Activated T-helper 9 cell treated with anti-CD3 and anti-CD28 coated beads, Interleukin-2, amount 50 U/mL, for 16 hours (primary cell): Measurements from ENCODE around the gene KRT34.
"Not testable (repeated sequence)": the region's sequence is repeated elsewhere in the genome, so short reads cannot be mapped to it uniquely, and the experiment has no call there.

Experiments
- DNase-seq: peaks from one replicate; pipeline ENCODE4 v3.0.0-alpha.2; 2020; ENCODE audit warnings: low read depth

The KRT34 gene

DNA sequence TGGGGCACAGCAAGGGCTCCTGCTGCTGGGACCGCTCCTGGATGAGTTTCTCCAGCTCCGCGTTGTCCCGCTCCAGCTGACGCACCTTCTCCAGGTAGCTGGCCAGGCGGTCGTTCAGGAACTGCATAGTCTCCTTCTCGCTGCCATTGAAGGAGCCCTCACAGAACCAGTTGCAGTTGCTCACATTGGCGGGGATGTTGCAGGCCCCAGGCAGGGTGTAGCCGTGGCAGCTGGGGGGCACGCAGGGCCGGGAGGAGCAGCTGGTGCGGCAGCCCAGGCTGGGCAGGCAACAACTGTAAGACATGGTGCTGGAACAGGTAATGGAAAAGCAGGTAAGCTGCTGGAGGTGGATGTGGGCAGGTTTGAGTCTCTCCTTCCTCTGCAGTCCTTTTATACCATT is at the start of gene KRT34:
KRT34 (minus strand) TSS at position 364 of the 400 bp plus-strand sequence; CDS start at position 304, 60 bp downstream.
- not testable (repeated sequence) for DNase-seq

DNA sequence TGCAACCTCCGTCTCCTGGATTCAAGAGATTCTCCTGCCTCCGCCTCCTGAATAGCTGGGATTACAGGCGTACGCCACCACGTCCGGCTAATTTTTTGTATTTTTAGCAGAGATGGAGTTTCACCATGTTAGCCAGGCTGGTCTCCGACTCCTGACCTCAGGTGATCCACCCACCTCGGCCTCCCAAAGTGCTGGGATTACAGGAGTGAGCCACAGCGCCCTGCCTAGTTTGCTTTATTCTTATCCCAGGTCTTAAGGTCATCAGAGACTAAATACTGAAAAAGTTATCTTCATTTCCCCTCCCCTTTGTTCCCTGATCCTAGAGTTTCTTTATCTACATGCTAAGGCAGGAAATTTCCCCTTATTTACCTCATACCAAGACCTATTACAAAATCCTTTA is 48.3 kb upstream of the KRT34 start:
- not testable (repeated sequence) for DNase-seq

DNA sequence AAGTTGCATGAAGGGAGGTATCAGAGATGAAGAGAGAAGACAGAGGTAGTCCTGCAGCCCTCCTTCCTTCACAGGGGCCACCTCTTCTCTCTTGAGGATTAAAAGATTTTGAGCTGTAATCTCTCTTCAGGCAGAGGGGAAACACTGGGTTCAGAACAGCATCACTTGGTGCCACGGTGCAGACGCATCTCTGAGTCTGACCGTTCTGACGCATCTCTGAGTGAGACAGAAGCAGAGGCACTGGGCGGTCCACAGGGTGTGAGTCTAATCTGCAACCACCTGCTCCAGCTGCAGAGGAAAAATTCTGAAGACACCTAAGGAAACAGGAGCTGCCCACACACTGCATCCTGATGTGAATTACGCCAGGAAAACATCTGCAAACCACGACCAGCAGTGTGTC is 47.6 kb upstream of the KRT34 start:
- no peak for DNase-seq

DNA sequence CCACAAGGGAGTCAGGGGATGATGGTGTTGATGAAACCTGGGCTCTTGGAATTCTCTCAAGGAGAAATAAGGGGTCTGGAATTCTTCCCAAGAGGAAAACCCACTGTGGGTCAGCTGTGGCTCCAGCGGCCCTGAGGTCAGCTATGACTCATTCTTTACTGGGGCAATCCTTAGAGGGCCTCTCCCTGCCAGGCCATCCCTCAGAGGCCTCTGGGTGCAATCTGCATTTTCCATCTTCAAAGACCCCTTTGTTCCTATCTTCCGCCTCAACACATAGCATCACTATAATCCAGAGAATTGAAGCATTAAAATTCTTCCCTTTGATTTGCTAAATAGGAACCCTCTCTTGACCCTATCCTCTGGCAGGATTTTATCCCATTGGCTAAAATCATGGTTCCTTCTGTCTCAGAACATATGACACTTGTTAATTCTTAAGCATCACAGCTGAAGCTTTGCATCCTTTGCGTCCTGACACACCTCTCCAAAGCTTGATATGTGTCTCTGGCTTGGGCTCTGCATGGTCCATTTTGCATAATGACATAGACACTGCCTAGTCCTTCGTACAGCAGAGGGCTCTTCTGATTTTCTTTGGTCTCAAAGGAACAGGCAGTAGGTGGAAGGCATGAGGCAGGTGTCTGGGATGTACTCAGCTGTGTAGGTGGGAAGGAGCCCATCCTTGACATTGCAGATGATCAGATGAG is 46.6 kb upstream of the KRT34 start:
- no peak for DNase-seq

GRCh38 chr17:41424111-41424635 is 42.1 kb upstream of the KRT34 start, which contains the start of gene KRT37:
Gene KRT37, minus strand, starts transcription at chr17:41424585. Its CDS starts 62 bp downstream, at chr17:41424523.
- DNase-seq = no peak

GRCh38 chr17:41422586-41422985 is 40.5 kb upstream of the KRT34 start:
- DNase-seq = not testable (repeated sequence)

- DNase-seq = no peak
Measured at GRCh38 chr17:41421617-41422016, 39.5 kb upstream of the KRT34 start.

- no peak for DNase-seq
Measured at GRCh38 chr17:41421116-41421515, 39.0 kb upstream of the KRT34 start.

DNA sequence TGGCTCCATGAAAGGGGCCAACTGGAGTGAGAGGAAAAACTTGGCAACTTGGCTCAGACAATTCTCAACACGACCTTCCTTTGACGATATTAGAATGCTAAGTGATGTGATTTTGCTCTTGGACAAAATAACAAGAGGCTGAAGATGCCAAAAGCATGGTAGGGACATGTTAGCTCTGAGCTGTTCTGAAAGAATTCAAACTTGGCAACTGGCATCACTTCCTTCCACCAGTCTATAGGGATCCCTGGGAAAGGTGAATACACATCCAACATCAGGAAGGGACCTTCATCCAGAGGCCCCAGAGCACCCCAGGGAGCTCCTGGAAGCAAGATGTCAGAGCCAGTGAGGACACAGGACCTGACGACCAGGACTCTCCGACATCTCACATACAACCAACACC is 38.0 kb upstream of the KRT34 start:
- no peak for DNase-seq

GRCh38 chr17:41419716-41420115 is 37.6 kb upstream of the KRT34 start:
- no peak for DNase-seq

DNA sequence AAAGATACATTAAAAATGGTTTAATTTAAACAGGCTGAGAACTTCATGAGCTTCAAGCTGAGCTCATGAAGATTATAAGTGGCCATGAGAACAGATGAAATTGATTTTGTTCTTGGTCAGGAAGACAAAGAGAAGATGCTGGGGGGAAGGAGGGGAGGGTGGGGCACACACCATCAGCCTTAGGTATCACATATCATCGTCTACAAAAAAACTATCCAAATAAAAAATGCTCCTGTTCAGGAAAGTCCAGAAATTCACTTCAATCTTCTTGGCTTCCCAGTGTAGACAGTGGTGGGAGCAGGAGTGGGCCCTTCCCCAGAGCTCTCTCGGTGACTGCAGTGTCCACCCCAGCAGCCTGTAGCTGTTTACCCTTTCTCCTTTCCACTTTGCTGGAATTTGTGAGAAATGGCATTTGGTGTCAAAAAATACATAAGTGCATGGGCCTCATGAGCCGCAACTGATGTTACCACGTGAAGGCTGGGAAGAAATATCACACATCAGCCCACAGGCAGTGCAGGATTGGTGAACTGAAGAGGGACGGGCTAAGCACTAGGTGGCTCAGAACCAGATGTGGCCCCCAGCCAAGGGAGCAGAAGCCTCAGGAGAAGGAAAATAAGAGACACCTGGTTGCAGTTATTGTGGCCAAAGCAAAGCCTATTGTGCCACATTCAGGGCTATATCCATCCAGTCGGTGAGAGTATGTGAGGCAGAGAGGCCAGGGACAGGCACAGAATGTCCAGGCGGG is 36.2 kb upstream of the KRT34 start:
- no peak for DNase-seq

- no peak for DNase-seq
Measured at GRCh38 chr17:41417576-41418015, 35.5 kb upstream of the KRT34 start.

- no peak for DNase-seq
Measured at GRCh38 chr17:41417127-41417526, 35.0 kb upstream of the KRT34 start.

- no peak for DNase-seq
Measured at GRCh38 chr17:41416479-41416878, 34.4 kb upstream of the KRT34 start.

GRCh38 chr17:41415833-41416335 is 33.8 kb upstream of the KRT34 start:
- DNase-seq = no peak

- DNase-seq = no peak
Measured at GRCh38 chr17:41415411-41415810, 33.3 kb upstream of the KRT34 start.

DNA sequence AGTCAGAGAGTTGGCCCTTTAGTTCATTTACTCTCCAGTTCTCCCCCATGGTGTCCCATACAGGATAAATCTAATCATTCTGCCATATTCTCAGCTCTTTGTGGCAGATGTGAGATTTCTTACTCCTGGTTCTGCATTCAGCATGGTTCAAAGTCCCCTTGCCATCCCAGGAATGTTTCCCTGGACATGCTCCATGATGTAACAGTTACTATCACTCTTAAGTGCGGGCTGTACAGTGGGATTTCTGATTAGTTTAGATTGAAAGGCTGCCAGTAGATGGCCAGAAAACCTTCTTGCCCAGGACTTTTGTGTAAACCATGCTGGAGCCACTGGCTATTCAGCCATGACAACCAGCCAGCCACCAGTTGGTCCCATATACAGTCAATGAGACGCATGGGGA is 31.9 kb upstream of the KRT34 start:
- no peak for DNase-seq

DNA sequence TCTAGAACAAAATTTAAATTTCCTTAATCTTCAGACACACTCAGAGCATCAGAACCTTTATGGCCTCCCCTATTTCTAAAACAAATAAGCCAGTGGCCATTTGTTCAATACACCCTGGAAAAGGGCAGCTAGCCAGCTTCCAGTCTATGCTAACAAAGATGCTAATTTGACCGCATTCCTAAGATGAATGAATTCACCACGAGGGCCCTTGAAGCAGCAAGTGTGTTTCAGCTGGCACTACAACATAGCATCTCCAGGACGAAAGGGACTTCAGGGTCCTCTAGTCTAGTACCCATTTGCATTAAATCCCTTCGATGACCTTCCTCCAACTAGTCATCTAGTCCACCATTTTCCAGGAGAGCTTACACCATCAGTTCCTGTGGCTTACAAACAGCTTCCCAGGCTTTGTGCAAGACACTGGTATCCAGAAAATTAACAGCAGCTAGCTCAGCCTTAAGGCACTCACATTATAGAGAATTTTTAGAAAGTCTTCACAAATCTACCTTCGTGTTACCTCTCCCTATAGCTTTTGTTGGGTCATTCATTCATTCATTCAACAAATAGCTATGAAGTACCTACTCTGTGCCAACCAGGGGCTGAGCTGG is 31.3 kb upstream of the KRT34 start:
- DNase-seq = no peak

DNA sequence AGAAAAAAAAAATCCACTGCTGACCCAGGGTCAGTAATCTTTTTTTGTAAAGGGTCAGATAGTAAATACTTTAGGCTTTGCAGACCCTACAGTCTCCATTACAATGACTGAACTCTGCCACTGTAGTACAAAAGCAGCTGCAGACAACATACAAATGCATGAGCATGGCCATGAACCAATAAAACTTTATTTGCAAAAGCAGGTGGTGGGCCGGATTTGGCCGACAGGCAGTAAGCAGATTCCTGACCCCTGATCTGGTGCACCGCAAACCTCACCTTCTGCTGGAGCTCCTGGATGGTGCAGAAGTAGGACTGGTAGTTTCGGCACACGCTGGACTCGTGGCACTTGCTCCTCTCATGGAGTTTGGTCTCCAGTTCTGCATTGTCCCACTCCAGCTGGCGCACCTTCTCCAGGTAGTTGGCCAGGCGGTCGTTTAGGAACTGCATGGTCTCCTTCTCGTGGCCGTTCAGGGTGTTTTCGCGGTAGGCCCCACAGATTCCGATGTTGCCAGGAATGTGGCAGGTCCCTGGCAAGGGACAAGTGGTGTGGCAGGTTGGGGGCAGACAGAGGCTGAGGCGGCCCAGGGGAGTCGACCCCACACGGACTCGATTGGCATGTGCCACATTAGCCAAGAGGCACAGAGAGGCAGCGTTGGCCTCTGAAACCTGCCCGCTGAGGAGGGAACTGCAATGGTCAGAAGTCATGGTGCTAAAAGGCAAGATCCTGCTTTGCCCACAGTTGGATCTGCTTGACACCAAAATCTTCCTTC is 29.1 kb upstream of the KRT34 start:
- no peak for DNase-seq

DNA sequence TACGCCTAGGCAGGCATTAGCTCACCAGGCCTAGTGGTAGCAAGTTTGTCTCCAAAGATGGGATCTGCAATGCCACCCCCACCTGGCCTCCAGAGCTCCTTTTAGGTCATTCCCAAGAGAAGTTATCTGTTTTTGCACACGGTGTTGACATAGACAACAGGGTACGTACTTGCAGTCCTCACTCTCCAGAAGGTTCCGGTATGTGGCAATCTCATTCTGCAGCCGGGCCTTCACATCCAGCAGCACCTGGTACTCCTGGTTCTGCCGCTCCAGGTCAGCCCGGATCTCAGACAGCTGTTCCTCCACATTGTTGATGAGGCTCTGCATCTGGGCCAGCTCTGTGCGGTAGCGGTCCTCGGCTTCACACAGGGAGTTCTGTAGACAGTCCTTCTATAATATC is 25.1 kb upstream of the KRT34 start:
- DNase-seq = no peak

GRCh38 chr17:41406205-41406604 is 24.1 kb upstream of the KRT34 start:
- no peak for DNase-seq
